Hippocampal formation (tissue), 2 donors: ENCODE measurements around the gene OR2T29.
"Not testable (repeated sequence)": the region's sequence is repeated elsewhere in the genome, so short reads cannot be mapped to it uniquely, and the experiment has no call there.

Experiments used
- DNase-seq, 2 donors: peaks; one replicate each; lab custom pipeline; 2025; lab: John Stamatoyannopoulos, UW

Gene OR2T29

GRCh38 chr1:248510217-248510616 lies 52.4 kb downstream of the OR2T29 start:
- DNase-seq = not testable (repeated sequence)

GRCh38 chr1:248507773-248508172 lies 54.8 kb downstream of the OR2T29 start, which contains the start of gene OR2G6:
Gene OR2G6 (plus strand): TSS chr1:248508073. CDS start chr1:248521647, 13,574 bp downstream.
- not testable (repeated sequence) for DNase-seq
